AML-193 (cell line): Measurements from ENCODE around the gene MEX3D.
"Not testable (repeated sequence)": the region's sequence is repeated elsewhere in the genome, so short reads cannot be mapped to it uniquely, and the experiment has no call there.

Experiments used
- DNase-seq, 2 experiments: peaks; one replicate each; lab custom pipeline; 2025; lab: John Stamatoyannopoulos, UW

The MEX3D gene

GRCh38 chr19:1571358-1571757, 3.2 kb upstream of the MEX3D start:
- DNase-seq: no peak

DNA sequence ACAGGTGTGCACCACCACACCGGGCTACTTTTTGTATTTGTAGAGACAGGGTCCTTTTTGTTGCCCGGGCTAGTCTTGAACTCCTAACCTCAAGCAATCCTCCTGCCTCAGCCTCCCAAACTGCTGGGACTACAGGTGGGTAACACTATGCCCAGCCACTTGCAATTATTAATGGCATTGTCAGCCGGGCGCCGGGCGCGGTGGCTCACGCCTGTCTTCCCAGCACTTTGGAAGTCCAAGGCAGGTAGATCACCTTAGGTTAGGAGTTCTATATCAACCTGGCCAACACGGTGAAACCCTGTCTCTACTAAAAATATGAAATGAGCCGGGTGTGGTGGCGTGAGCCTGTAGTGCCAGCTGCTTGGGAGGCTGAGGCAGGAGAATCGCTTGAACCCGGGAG, 2.7 kb upstream of the MEX3D start:
- no peak for DNase-seq

DNA sequence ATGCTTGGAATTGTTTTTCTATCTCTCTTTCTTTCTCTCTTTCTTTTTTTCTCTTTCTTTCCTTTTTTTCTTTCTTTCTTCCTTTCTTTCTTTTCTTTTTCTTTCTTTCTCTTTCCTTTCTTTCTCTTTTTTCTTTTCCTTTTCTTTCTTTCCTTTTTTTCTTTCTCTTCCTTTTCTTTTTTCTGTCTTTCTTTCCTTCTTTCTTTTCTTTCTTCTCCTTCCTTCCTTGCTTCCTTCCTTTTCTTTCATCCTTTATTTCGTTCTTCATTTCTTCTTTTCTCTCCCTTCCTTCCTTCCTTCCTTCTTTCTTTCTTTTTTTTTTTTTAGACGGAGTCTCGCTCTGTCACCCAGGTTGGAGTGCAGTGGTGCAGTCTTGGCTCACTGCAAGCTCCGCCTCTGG, 1.9 kb upstream of the MEX3D start:
- DNase-seq: no peak

- no peak for DNase-seq
These were observed 287 bp downstream of the MEX3D start for GRCh38 chr19:1567848-1568227.

DNA sequence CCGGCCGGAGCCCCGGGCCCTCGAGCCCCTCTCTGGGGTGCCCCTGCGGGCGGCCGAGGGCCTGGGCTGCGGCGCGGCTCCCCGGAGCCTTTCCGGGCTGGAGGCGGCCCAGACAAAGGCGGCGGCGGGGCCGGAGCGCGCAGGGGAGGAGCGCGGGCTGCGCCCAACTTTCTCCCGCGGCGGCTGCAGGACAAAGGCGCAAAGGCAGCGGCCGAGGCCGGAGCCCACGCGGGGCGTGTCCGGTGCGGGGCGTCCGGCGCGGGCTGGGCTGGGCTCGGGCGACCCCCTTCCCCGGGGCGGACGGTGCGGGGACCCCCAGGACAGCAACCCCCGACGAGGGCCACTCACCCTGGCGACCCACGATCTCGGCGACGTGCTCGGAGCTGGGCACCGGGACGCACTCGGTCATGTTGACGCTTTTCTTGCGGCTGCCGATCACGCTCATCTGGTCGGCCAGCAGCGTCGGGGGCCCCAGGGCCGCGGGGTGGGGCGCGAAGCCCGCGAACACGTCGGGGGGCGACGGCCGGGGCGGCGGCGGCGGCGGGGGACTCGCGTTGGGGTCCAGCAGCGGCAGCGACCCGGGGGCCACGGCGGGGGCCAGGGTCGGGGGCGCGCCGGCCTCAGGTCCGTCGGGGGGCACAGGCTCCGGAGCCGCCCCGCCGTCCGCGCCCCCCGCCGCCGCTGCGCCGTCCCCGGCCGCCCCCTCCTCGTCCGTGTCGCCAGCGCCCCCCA, 843 bp downstream of the MEX3D start:
- no peak for DNase-seq

DNA sequence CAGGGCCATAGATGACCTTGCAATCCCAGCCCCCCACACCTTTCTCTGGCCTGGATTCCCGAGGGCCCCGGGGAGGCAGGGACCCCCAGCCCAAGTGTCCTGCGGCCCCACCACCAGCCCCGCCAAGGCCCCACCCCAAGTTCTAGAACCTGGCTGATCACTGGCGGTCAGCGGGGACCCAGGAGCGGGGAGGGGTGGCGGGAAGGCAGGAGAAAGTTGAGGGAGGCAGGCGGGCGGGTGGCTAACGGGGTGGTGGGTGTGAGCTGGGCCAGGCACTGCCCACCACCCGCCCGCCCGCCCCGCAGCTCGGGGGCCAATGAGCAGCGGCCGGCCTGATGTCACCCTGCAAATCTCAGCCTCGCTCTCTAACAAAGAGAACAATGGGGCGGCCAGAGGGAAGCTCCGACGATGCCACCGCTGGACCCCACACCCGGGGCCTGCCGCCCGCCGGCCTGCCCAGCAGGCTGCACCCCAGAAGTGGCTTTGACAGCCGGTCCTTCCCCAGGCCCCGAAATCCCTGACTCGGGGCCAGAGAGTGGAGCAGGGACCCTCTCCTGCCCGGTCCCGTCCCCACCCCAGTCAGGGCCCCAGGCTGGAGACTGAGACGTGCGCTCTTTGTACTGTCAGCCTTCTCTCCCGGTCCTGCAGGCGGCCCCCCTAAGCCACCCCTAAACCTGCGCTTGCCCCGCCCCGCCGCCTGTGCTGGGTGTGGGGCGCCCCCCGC, 1.6 kb downstream of the MEX3D start:
- DNase-seq: no peak

DNA sequence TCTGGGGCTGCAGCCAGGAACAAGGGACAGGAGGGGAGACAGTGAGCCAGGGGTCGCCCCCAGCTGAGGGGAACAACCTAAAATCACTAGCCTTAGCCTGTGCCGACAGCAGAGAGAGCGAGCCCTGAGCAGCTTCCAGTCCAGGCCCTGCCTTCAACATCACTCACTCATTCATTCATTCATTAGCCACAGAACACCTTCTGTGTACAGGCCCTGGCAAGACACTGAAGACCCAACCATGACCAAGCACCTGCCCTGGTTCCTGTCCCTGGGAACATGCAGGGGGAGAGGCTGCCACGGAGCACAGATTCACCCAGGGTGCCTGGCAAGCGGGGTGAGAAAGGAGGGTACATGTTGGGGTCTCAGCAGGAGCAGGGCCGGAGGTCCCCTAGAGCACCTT, 4.9 kb downstream of the MEX3D start:
- DNase-seq: no peak

DNA sequence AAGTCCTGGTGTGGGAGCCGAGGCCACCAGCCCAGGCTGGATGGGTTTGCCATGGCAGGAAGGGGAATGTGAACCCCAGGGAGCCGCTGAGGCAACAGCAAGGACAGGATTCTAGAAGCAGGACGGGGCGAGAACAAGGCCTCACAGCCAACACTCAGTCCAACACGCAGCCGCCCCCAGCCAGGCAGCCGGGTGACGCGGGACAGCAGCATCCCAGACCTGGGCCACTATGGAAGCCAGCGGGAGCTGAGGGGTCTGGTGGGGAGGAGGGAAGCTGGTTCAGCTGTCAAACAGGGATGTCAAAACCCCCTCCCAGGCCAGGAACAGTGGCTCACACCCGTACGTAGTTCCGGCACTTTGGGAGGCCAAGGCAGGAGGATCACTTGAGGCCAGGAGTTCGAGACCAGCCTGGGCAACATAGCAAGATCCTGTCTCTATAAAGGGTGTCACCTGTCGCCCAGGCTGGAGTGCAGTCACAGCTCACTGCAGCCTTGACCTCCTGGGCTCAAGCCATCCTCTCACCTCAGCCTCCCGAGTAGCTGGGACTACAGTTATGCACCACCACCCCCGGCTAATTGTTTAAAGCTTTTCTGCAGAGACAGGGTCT, 6.8 kb downstream of the MEX3D start:
- DNase-seq: no peak

GRCh38 chr19:1560286-1560882, 7.7 kb downstream of the MEX3D start:
- DNase-seq: no peak

- no peak for DNase-seq
These were observed 9.6 kb downstream of the MEX3D start for GRCh38 chr19:1558552-1558951.

GRCh38 chr19:1556390-1557070, 11.6 kb downstream of the MEX3D start:
- DNase-seq: no peak

GRCh38 chr19:1555487-1556389, 12.4 kb downstream of the MEX3D start:
- DNase-seq: no peak

GRCh38 chr19:1554968-1555367, 13.2 kb downstream of the MEX3D start:
- DNase-seq: no peak

- DNase-seq: no peak
These were observed 14.7 kb downstream of the MEX3D start for GRCh38 chr19:1553415-1553814.

DNA sequence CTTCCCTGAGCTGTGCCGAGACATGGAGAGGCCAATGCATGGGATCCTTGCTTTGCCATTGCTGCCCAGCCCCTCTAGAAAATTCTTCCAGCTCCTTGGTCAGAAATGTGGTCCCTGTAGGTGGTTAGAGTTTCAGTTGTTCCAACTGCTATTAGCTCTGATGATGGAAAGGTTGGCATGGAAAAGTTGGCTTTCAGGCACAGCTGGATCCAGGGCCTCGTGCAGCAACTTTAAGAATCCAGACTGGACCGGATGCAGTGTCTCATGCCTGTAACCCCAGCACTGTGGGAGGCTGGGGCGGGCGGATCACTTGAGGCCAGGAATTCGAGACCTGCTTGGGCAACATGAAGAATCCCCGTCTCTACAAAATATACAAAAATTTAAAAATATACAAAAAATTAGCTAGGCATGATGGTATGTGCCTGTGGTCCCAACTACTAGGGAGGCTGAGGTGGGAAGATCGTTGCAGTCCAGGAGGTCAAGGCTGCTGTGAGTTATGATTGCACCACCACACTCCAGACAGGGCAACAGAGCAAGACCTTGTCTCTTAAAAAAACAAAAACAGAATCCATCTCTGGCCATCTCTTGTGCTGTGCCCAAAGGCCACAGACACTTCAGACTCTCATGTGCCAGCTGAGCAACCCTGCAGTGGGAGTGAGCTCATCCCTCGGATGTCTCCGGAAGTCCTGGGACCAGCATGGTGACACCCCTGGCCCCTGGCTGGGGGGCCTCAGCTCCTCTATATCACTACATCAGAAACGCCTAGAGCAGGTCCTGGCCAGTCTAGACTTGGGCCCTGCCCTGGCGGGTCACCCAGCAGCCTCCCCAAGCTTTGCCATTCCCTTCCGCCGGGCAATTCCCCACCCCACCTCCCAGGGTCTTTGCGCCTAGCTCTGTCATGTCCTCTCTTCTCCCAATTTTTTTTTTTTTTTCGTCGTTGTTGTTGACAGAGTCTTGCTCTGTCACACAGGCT, 16.8 kb downstream of the MEX3D start:
- no peak for DNase-seq

GRCh38 chr19:1549332-1549945, 18.7 kb downstream of the MEX3D start:
- no peak for DNase-seq

- DNase-seq: no peak
These were observed 27.7 kb downstream of the MEX3D start for GRCh38 chr19:1540365-1540925.

DNA sequence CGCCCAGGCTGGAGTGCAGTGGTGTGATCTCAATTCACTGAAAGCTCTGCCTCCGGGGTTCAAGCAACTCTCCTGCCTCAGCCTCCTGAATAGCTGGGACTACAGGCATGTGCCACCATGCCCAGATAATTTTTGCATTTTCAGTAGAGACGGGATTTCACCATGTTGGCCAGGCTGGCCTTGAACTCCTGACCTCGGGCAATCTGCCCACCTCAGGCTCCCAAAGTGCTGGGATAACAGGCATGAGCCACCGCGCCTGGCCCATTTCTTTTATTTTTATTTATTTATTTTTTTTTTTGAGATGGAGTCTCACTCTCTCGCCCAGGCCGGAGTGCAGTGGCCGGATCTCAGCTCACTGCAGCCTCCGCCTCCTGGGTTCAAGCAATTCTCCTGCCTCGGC, 28.4 kb downstream of the MEX3D start:
- not testable (repeated sequence) for DNase-seq

- DNase-seq: no peak
These were observed 29.1 kb downstream of the MEX3D start for GRCh38 chr19:1538978-1539377.
